KMS-11 (cell line): Measurements from ENCODE around the gene SELENOO.

Source experiments
- H2AFZ ChIP-seq: fragments of 200-600 bp; sonication (generic); 2 replicates; pipeline ENCODE4 v1.6.1; 2016; ENCODE audit warnings: antibody characterized with exemption, mixed run types, low read depth
- H3K27ac ChIP-seq: fragments of 200-600 bp; sonication (generic); 2 replicates; pipeline ENCODE4 v1.6.1; 2016; ENCODE audit warnings: mild to moderate bottlenecking, mixed run types
- H3K27me3 ChIP-seq: fragments of 200-600 bp; sonication (generic); 2 replicates; pipeline ENCODE4 v1.6.1; 2017; ENCODE audit warnings: mild to moderate bottlenecking, low read depth, mixed run types, moderate library complexity; ENCODE audit not compliant: insufficient read depth
- H3K36me3 ChIP-seq: fragments of 200-600 bp; sonication (generic); 2 replicates; pipeline ENCODE4 v1.6.1; 2017; ENCODE audit warnings: mild to moderate bottlenecking, mixed run types; ENCODE audit not compliant: insufficient read depth
- H3K4me1 ChIP-seq: fragments of 200-600 bp; sonication (generic); 2 replicates; pipeline ENCODE4 v1.6.1; 2016; ENCODE audit warnings: mild to moderate bottlenecking, low read depth, mixed run types; ENCODE audit not compliant: poor library complexity, severe bottlenecking
- H3K4me2 ChIP-seq: fragments of 200-600 bp; sonication (generic); 2 replicates; pipeline ENCODE4 v1.7.0; 2016; ENCODE audit warnings: mild to moderate bottlenecking, mixed run types
- H3K4me3 ChIP-seq: fragments of 200-600 bp; sonication (generic); IDR thresholded peaks from 2 replicates; pipeline ENCODE4 v1.6.1; 2017; ENCODE audit warnings: low read depth, low read length, mixed read lengths; ENCODE audit not compliant: insufficient read depth
- H3K79me2 ChIP-seq: fragments of 200-600 bp; sonication (generic); 2 replicates; pipeline ENCODE4 v1.6.1; 2016; ENCODE audit warnings: low read depth, mixed run types; ENCODE audit not compliant: insufficient read depth
- H3K9ac ChIP-seq: fragments of 200-600 bp; sonication (generic); 2 replicates; pipeline ENCODE4 v1.6.1; 2016; ENCODE audit warnings: mild to moderate bottlenecking, mixed run types
- H4K20me1 ChIP-seq: fragments of 200-600 bp; sonication (generic); 2 replicates; pipeline ENCODE4 v1.6.1; 2016; ENCODE audit warnings: mild to moderate bottlenecking, mixed run types; ENCODE audit not compliant: insufficient read depth
- TF ChIP-seq, protein P1 (sequence below): fragments of 200-600 bp; sonication (generic); conservative IDR thresholded peaks from 2 replicates; pipeline ENCODE4 v1.6.1; 2017; ENCODE audit warnings: low read depth, mild to moderate bottlenecking, antibody characterized with exemption, low read length, moderate library complexity, mixed read lengths

SELENOO gene

DNA sequence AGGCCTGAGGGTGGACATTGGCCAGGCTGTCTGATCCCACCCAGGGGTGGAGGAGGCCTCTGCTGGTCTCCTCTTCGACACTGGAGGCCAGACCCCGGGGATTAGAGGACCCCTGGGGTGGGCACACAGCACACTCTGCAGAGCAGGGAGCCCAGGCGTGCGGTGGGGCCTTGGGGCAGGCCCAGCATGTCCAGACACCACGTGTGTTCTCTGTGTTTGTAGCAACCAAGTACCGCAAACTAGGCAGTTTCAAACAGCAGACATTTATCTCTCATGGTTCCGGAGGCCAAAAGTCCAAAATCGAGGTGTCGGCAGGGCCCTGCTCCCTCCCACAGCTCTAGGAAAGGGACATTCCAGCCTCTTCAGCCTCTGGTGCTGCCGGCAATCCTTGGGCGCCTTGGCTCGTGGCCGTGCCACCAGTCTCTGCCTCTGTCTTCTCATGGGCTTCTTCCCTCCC lies 28.8 kb upstream of the SELENOO start:
- no peak overlapping the region for H3K27ac ChIP-seq
- H2AFZ ChIP-seq: no peak overlapping the region
- no peak overlapping the region for H3K9ac ChIP-seq
- H3K4me2 ChIP-seq: no peak overlapping the region
- no peaks in the 10 kb centered on the region for H3K4me1 ChIP-seq
- TF ChIP-seq, protein P1, sequence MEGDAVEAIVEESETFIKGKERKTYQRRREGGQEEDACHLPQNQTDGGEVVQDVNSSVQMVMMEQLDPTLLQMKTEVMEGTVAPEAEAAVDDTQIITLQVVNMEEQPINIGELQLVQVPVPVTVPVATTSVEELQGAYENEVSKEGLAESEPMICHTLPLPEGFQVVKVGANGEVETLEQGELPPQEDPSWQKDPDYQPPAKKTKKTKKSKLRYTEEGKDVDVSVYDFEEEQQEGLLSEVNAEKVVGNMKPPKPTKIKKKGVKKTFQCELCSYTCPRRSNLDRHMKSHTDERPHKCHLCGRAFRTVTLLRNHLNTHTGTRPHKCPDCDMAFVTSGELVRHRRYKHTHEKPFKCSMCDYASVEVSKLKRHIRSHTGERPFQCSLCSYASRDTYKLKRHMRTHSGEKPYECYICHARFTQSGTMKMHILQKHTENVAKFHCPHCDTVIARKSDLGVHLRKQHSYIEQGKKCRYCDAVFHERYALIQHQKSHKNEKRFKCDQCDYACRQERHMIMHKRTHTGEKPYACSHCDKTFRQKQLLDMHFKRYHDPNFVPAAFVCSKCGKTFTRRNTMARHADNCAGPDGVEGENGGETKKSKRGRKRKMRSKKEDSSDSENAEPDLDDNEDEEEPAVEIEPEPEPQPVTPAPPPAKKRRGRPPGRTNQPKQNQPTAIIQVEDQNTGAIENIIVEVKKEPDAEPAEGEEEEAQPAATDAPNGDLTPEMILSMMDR: no peak
- H3K4me3 ChIP-seq: no peak overlapping the region
- no peaks in the 10 kb centered on the region for H3K79me2 ChIP-seq
- H4K20me1 ChIP-seq: no peaks in the 10 kb centered on the region
- H3K36me3 ChIP-seq: no peaks in the 10 kb centered on the region
- H3K27me3 ChIP-seq: no peaks in the 10 kb centered on the region

DNA sequence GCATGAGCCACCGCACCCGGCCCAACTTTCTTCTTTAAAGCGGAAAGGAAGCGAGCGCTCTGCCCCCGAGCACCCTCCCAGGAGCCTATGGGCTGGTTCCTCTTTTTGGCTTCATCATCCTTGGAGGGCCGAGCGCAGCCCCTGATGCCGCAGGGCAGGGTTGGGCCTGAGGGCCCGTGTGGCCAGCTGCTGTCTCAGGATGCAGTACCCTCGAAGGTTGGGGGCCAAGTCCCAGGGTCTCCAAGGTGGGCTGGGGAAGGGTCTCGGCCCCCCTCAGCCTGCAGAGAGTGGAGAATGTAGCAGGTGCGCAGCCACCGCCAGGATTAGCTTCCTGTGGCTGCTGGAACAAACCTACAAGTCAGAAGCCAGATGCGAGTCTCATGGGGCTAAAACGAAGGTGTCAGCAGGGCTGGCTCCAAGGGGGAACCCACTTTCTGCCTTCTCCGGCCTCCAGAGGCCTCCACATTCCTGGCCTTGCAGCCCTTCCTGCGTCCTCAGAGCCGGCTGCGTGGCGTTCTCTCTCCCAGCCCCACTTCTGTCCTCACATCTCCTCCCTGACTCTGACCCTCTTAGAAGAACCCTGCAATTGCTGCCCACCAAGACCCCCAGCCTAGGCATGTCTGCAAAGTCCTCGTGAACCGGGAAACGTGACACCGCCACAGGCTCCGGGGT lies 27.4 kb upstream of the SELENOO start:
- H3K27ac ChIP-seq: no peak overlapping the region
- TF ChIP-seq, protein P1: no peak
- no peaks in the 10 kb centered on the region for H4K20me1 ChIP-seq
- no peak overlapping the region for H3K4me2 ChIP-seq
- no peaks in the 10 kb centered on the region for H3K27me3 ChIP-seq
- no peaks in the 10 kb centered on the region for H3K36me3 ChIP-seq
- no peak overlapping the region for H3K4me3 ChIP-seq
- no peak overlapping the region for H3K9ac ChIP-seq
- no peaks in the 10 kb centered on the region for H3K79me2 ChIP-seq
- no peaks in the 10 kb centered on the region for H3K4me1 ChIP-seq
- no peak overlapping the region for H2AFZ ChIP-seq

DNA sequence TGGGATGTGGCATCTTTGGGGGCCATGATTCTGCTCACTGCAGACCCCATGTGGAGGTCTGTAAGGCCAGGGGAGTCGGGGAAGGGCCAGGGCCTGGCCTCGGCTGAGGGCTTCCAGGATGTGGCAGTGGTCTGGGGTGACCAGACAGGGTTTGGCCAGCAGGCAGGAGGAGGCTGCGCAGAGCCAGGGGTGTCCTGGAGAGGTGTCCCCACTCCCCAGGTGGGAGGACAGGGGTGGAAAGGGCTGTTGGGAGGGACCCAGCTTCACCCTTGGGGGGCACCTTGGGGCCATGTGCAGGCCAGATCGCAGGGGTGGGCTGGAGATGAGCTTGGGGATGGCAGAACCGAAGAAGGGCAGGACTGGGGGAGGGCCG lies 26.8 kb upstream of the SELENOO start:
- Histone ChIP-seq H3K9ac (no peak overlapping the region), H3K4me2 (no peak overlapping the region), H3K27me3 (no peaks in the 10 kb centered on the region), H3K36me3 (no peaks in the 10 kb centered on the region), H2AFZ (no peak overlapping the region), H3K4me1 (no peaks in the 10 kb centered on the region), H4K20me1 (no peaks in the 10 kb centered on the region), H3K27ac (no peak overlapping the region), H3K4me3 (no peak overlapping the region), H3K79me2 (no peaks in the 10 kb centered on the region)
- TF ChIP-seq, protein P1: no peak

DNA sequence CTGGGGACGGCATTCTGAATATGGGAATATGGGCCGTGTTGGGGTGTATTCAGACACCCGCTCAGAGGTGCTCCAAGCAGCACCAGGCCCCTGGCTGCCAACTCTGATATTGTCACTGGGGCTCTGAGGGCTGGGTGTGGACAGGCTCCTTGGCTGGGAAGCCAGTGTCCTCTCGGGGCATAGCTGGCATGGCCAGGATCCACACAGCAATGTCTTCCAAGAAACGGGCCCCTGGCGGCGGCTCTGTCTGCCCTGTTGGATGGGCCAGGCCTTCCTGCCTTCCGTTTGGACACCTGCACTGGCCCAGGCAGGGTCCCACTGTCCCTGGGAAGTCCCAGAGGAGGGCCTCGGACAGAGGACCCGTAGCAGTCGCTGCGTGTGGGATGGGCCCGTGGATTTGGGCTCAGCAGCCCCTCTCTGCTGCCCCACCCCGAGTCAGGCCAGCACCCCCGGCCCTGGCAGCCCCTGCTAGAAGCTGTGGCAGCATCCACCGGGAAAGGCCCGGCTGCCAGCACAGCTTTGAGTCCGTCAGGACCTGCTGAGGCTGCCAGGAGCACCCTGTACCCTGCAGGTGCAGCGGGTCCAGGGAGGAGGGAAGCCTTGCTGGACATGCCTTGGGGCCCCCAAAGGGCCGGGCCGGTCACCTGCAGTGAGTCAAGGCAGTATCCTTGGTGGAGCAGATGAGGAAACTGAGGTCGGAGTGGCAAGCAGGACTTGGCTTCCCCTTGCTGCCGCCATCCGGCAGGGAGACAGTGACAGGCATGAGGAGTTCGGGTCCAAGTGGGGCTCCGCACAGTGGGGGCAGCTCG lies 26.2 kb upstream of the SELENOO start:
- H3K4me3 ChIP-seq: no peak overlapping the region
- no peaks in the 10 kb centered on the region for H4K20me1 ChIP-seq
- H3K79me2 ChIP-seq: no peaks in the 10 kb centered on the region
- H3K9ac ChIP-seq: no peak overlapping the region
- no peaks in the 10 kb centered on the region for H3K27me3 ChIP-seq
- no peaks in the 10 kb centered on the region for H3K36me3 ChIP-seq
- TF ChIP-seq, protein P1: no peak
- no peak overlapping the region for H3K27ac ChIP-seq
- H3K4me2 ChIP-seq: no peak overlapping the region
- no peaks in the 10 kb centered on the region for H3K4me1 ChIP-seq
- H2AFZ ChIP-seq: no peak overlapping the region
